Activated naive CD8-positive, alpha-beta T cell treated with anti-CD3 and anti-CD28 coated beads for 36 hours (primary cell): ENCODE measurements around the gene SMU1. TPM values are rescaled to one million over a fixed set of nuclear protein-coding genes. Genes with fewer than 3 reads are reported as not detected.

Experiments used
- DNase-seq: peaks from one replicate; pipeline ENCODE4 v3.0.0; 2021
- H3K27ac Mint-ChIP-seq: one replicate; pipeline ENCODE4 v1.8.0; 2022; ENCODE audit warnings: mild to moderate bottlenecking, moderate library complexity, mixed read lengths
- H3K27me3 Mint-ChIP-seq: one replicate; pipeline ENCODE4 v1.8.0; 2022; ENCODE audit warnings: mild to moderate bottlenecking, mixed read lengths
- H3K36me3 Mint-ChIP-seq: one replicate; pipeline ENCODE4 v1.8.0; 2021; ENCODE audit warnings: mild to moderate bottlenecking, mixed read lengths
- H3K4me1 Mint-ChIP-seq: one replicate; pipeline ENCODE4 v1.8.0; 2021; ENCODE audit warnings: mixed read lengths
- H3K4me3 Mint-ChIP-seq: one replicate; pipeline ENCODE4 v1.8.0; 2022; ENCODE audit warnings: mild to moderate bottlenecking, moderate library complexity, mixed read lengths
- H3K9me3 Mint-ChIP-seq: one replicate; pipeline ENCODE4 v1.8.0; 2022; ENCODE audit warnings: mixed read lengths
- total RNA-seq, 2 experiments: library from RNA; stranded (reverse); gene quantifications; one replicate each; pipeline ENCODE4 v1.2.3, GENCODE V29; 2021

The SMU1 gene
- total RNA-seq, 2 experiments from 2014 or later = 27.0 to 28.9 TPM

GRCh38 chr9:33043671-33044070 is 32.8 kb downstream of the SMU1 start:
- Mint-ChIP-seq H3K9me3 (no peaks in the 10 kb centered on the region), H3K4me3 (peak overlapping the region; percentile 79), H3K27me3 (no peaks in the 10 kb centered on the region), H3K36me3 (peaks cover 17% of the 10 kb centered on the region), H3K27ac (peak overlapping the region; percentile 48), H3K4me1 (peaks cover 13% of the 10 kb centered on the region)
- no peak for DNase-seq

DNA sequence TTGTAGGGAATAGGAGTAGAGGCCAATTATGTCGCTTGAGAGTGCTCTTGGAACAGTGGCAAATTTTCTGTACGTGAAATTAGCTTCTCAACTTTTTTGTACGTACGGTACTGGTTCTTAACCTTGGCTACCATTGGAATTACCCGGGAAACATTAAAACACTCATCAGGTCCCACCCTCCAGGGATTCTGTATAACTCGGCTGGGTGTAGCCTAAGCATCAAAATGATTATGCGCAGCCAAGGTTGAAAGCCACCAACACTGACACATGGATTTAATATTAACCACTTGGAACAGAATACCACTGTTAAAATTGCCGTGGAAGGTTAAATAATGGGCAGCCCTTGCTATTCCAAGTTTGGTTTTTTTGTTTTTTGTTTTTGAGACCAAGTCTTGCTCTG is 34.0 kb downstream of the SMU1 start:
- H3K27ac Mint-ChIP-seq = no peak overlapping the region
- no peaks in the 10 kb centered on the region for H3K27me3 Mint-ChIP-seq
- no peak for DNase-seq
- peaks cover 20% of the 10 kb centered on the region for H3K36me3 Mint-ChIP-seq
- no peak overlapping the region for H3K4me3 Mint-ChIP-seq
- no peaks in the 10 kb centered on the region for H3K9me3 Mint-ChIP-seq
- H3K4me1 Mint-ChIP-seq = peaks cover 18% of the 10 kb centered on the region

- H3K4me3 Mint-ChIP-seq = no peak overlapping the region
- peaks cover 24% of the 10 kb centered on the region for H3K36me3 Mint-ChIP-seq
- peaks cover 21% of the 10 kb centered on the region for H3K4me1 Mint-ChIP-seq
- no peak for DNase-seq
- H3K27me3 Mint-ChIP-seq = no peaks in the 10 kb centered on the region
- no peak overlapping the region for H3K27ac Mint-ChIP-seq
- H3K9me3 Mint-ChIP-seq = no peaks in the 10 kb centered on the region
Observed at GRCh38 chr9:33041432-33042188, 34.9 kb downstream of the SMU1 start.

GRCh38 chr9:33040792-33041431 is 35.6 kb downstream of the SMU1 start:
- no peak overlapping the region for H3K27ac Mint-ChIP-seq
- H3K4me1 Mint-ChIP-seq = peaks cover 25% of the 10 kb centered on the region
- DNase-seq = no peak
- no peak overlapping the region for H3K4me3 Mint-ChIP-seq
- no peaks in the 10 kb centered on the region for H3K27me3 Mint-ChIP-seq
- H3K36me3 Mint-ChIP-seq = peaks cover 28% of the 10 kb centered on the region
- no peaks in the 10 kb centered on the region for H3K9me3 Mint-ChIP-seq

- Mint-ChIP-seq H3K4me1 (peaks cover 52% of the 10 kb centered on the region), H3K27me3 (no peaks in the 10 kb centered on the region), H3K4me3 (no peak overlapping the region), H3K9me3 (no peaks in the 10 kb centered on the region), H3K27ac (peak overlapping the region; percentile 40), H3K36me3 (peaks cover 70% of the 10 kb centered on the region)
- no peak for DNase-seq
Observed at GRCh38 chr9:33032865-33033264, 43.6 kb downstream of the SMU1 start.

GRCh38 chr9:33032292-33032691 is 44.2 kb downstream of the SMU1 start:
- Mint-ChIP-seq H3K27me3 (no peaks in the 10 kb centered on the region), H3K36me3 (peaks cover 75% of the 10 kb centered on the region), H3K27ac (peak overlapping the region; percentile 40), H3K4me1 (peaks cover 55% of the 10 kb centered on the region), H3K9me3 (no peaks in the 10 kb centered on the region), H3K4me3 (no peak overlapping the region)
- no peak for DNase-seq

DNA sequence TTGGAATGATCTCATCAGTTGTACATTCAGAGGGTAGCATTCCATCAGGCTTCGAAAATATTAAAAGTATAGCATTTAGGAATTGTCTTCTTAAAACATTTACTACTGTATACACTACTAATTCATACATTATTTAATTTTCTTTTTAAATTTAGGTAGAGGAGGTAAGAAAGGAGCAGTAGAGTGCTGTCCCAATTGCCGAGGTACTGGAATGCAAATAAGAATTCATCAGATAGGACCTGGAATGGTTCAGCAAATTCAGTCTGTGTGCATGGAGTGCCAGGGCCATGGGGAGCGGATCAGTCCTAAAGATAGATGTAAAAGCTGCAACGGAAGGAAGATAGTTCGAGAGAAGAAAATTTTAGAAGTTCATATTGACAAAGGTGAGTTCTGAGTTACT is 46.2 kb downstream of the SMU1 start:
- no peak for DNase-seq
- no peaks in the 10 kb centered on the region for H3K9me3 Mint-ChIP-seq
- H3K4me3 Mint-ChIP-seq = peak overlapping the region; percentile 62
- H3K27ac Mint-ChIP-seq = peak overlapping the region; percentile 70
- no peaks in the 10 kb centered on the region for H3K27me3 Mint-ChIP-seq
- H3K4me1 Mint-ChIP-seq = peaks cover 58% of the 10 kb centered on the region
- peaks cover 76% of the 10 kb centered on the region for H3K36me3 Mint-ChIP-seq

DNA sequence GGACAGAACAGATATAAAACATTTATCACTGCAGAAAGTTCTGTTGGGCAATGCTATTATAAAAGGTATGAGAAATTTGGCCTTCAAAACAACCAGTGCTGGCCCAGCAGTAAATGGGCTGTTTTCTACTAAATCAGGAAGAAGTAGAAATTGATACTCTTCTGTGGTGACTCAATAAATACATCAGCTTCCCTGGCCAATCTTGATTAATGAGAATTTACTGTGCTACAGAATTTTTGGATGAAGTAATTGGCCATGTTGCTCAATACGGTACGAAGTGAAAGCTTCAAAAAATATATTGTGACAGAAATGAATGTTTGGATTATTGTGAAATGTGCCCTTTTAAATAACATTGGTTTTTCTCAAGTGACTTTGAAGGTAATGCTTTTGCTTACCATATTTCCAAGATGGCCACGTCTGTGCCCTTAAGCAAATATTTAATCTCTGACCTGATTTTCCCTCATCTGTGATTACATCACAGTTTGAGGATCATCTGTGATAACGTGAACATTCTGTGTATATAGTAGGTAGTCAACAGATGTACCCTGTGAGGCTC is 47.2 kb downstream of the SMU1 start:
- Mint-ChIP-seq H3K27ac (peak overlapping the region; percentile 75), H3K4me1 (peaks cover 56% of the 10 kb centered on the region), H3K9me3 (no peaks in the 10 kb centered on the region), H3K36me3 (peaks cover 71% of the 10 kb centered on the region), H3K4me3 (peak overlapping the region; percentile 94), H3K27me3 (no peaks in the 10 kb centered on the region)
- DNase-seq = no peak

- H3K27me3 Mint-ChIP-seq = no peaks in the 10 kb centered on the region
- no peaks in the 10 kb centered on the region for H3K9me3 Mint-ChIP-seq
- peak; percentile 84 for DNase-seq
- H3K36me3 Mint-ChIP-seq = peaks cover 65% of the 10 kb centered on the region
- H3K4me1 Mint-ChIP-seq = peaks cover 61% of the 10 kb centered on the region
- peak overlapping the region; percentile 94 for H3K4me3 Mint-ChIP-seq
- peak overlapping the region; percentile 94 for H3K27ac Mint-ChIP-seq
Observed at GRCh38 chr9:33025572-33026342, 50.7 kb downstream of the SMU1 start.

GRCh38 chr9:33024966-33025571 is 51.4 kb downstream of the SMU1 start, which contains the start of gene DNAJA1:
TSS of gene DNAJA1 (plus strand) at chr9:33025273. CDS start at chr9:33026485, 1,212 bp downstream.
- Mint-ChIP-seq H3K4me3 (peak within 1 kb of the TSS; percentile 94), H3K27ac (peak within 1 kb of the TSS; percentile 94), H3K9me3 (no peaks in the 10 kb centered on the region), H3K36me3 (peaks cover 66% of the 10 kb centered on the region), H3K27me3 (no peaks in the 10 kb centered on the region), H3K4me1 (peaks cover 58% of the 10 kb centered on the region)
- peak; percentile 97 for DNase-seq

- DNase-seq = no peak
- peak overlapping the region; percentile 94 for H3K4me3 Mint-ChIP-seq
Observed at GRCh38 chr9:33024126-33024965, 52.1 kb downstream of the SMU1 start.

GRCh38 chr9:33023661-33024060 is 52.8 kb downstream of the SMU1 start:
- no peaks in the 10 kb centered on the region for H3K9me3 Mint-ChIP-seq
- H3K27me3 Mint-ChIP-seq = no peaks in the 10 kb centered on the region
- H3K36me3 Mint-ChIP-seq = peaks cover 53% of the 10 kb centered on the region
- DNase-seq = no peak
- peak overlapping the region; percentile 94 for H3K4me3 Mint-ChIP-seq
- H3K4me1 Mint-ChIP-seq = peaks cover 45% of the 10 kb centered on the region
- H3K27ac Mint-ChIP-seq = peak overlapping the region; percentile 94

More at GRCh38 chr9:33024126-33024965, 52.1 kb downstream of the SMU1 start:
- H3K27ac Mint-ChIP-seq = peak overlapping the region; percentile 94
- H3K4me1 Mint-ChIP-seq = peaks cover 51% of the 10 kb centered on the region
- H3K36me3 Mint-ChIP-seq = peaks cover 60% of the 10 kb centered on the region
- no peaks in the 10 kb centered on the region for H3K9me3 Mint-ChIP-seq
- H3K27me3 Mint-ChIP-seq = no peaks in the 10 kb centered on the region

DNA sequence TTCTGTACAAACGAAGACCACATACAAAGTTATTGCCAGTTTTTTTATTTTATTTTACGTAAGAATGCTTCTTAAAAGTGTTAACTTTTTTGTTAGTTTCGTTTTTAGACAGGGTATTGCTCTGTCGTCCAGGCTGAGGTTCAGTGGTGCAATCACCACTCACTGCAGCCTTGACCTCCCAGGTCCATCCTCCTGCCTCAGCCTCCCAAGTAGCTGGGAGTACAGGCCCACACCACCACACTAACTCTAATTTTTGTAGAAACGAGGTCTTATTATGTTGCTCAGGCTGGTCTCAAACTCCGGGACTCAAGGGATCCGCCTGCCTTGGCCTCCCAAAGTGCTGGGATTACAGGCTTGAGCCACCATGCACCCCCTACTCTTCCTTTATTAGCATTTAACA is 53.7 kb downstream of the SMU1 start:
- Mint-ChIP-seq H3K27me3 (no peaks in the 10 kb centered on the region), H3K36me3 (peaks cover 45% of the 10 kb centered on the region), H3K4me1 (peaks cover 36% of the 10 kb centered on the region), H3K27ac (peak overlapping the region; percentile 42), H3K4me3 (peak overlapping the region; percentile 30), H3K9me3 (no peaks in the 10 kb centered on the region)
- DNase-seq = no peak

- peaks cover 41% of the 10 kb centered on the region for H3K36me3 Mint-ChIP-seq
- H3K9me3 Mint-ChIP-seq = no peaks in the 10 kb centered on the region
- no peak for DNase-seq
- H3K4me3 Mint-ChIP-seq = no peak overlapping the region
- peaks cover 35% of the 10 kb centered on the region for H3K4me1 Mint-ChIP-seq
- no peak overlapping the region for H3K27ac Mint-ChIP-seq
- H3K27me3 Mint-ChIP-seq = no peaks in the 10 kb centered on the region
Observed at GRCh38 chr9:33022303-33022702, 54.2 kb downstream of the SMU1 start.
